NOMO-1 treated with dmso at 0.1 percent for 144 hours (cell line): Measurements from ENCODE around the gene ARHGAP28.
"Not testable (repeated sequence)": the region's sequence is repeated elsewhere in the genome, so short reads cannot be mapped to it uniquely, and the experiment has no call there.

ENCODE experiments used
- DNase-seq: peaks from one replicate; lab custom pipeline; 2025; ENCODE audit not compliant: unreplicated experiment; lab: John Stamatoyannopoulos, UW

The ARHGAP28 gene

DNA sequence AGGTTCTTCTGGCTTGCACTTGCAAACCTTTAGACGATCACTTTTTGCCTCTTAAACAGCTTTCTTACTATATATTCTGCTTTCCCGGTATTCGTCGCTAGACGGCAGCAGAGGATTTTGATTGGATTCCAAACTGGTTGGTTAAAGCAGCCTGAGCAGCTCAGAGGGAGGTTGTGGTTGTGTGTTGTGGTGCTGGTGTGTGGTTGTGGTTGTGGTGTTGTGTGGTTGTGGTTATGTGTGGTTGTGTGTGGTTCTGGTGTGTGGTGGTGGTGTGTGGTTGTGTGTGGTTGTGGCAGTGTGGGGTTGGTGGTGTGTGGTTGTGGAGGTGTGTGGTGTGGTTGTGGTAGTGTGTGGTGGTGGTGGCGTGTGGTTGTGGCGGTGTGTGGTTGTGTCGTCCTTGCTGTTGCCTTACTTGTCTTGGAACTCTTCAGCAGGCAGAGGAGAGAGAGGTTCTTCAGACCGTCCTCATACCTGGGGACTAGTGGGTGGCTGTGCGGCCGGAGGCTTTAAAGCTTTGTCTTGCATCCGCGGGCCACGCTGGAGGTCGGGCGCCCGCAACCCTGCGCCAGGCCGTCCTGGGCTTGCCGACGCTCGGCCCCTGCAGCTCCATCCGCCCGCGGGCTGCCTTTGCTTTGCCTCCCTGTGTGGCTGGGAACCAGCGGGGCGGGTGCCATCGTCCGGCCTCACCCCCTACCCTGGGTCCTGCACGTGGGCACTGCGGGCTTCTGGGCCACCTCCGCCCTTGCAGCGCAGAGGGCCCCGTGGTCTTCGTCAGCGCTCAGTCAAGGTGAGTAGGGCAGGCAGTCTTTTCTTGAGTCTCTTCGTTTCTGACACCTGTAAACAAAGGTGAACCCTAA is 190.8 kb downstream of the ARHGAP28 start:
- peak; percentile 2 for DNase-seq

DNA sequence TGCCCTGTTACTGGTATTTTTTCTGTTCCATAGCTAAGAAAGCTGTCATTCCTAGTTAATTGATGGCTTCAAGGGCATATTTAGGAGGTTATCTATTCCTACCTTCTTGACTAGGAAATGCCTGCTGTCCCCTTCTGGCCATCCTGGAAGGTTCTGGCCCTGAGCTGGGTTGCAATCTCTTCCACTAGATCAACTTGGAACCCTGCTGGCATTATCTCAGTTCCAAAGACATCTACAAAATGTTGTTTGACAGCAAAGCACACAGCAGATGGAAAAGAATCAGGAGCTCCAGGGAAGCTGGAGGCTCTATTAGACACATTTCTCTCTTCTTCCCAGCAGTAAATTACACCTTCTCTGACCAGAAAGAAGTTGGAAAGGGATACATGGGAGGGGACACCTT is 192.1 kb downstream of the ARHGAP28 start:
- DNase-seq, result no peak

DNA sequence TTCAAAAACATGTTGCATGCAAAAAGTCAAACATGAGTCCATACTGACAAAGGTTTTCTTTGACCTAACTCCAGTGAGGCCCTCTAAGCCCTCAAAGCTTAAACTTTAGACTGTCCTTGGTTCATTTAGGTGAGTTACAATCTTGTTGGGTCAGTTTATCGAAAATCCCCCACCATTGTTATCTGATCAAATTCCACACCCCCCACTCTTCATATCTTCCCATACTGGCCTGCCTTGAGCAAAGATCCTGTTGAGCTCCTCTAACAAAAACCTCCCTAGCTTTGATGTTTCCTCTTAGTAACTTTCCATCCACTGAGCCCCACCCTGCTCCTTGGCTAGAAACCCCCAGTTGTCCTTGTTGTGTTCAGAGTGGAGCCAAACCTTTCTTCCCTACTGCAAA is 193.7 kb downstream of the ARHGAP28 start:
- no peak for DNase-seq

DNA sequence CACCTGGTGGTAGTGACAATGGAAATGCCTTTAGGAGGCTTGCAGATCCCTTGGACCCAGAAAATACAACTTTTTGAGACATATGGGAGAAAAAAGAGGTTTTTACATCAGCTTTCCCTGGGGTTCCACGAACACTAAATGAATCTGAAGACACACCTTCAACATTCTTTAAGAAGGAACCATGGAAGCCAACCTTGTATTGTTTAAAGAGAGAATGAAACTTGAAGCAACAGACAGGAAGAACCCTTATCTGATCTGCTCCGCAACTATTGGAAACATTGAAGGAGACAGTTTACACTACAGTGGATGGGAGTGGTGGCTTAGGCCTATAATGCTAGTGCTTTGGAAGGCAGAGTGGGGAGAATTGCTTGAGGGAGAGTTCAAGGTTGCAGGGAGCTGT is 197.6 kb downstream of the ARHGAP28 start:
- no peak for DNase-seq

DNA sequence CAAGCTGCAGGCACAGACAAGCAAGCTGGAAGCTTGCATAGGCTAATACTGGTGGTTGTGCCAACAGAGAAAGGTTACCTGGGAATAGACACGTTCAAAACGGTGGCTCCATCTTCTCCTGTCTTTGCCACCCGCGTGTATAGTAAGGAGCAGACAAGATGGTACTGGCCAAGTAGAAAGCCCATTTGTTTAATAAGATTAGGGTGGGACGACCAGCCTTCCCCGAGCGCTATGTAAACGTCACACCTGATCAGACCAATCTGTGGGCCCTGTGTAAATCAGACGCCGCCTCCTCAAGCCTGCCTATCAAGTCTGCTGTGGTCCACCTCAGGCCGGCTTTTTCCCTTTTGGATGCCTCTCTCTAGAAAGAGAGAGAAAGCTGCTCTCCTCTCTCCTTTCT is 198.8 kb downstream of the ARHGAP28 start:
- DNase-seq, result no peak

DNA sequence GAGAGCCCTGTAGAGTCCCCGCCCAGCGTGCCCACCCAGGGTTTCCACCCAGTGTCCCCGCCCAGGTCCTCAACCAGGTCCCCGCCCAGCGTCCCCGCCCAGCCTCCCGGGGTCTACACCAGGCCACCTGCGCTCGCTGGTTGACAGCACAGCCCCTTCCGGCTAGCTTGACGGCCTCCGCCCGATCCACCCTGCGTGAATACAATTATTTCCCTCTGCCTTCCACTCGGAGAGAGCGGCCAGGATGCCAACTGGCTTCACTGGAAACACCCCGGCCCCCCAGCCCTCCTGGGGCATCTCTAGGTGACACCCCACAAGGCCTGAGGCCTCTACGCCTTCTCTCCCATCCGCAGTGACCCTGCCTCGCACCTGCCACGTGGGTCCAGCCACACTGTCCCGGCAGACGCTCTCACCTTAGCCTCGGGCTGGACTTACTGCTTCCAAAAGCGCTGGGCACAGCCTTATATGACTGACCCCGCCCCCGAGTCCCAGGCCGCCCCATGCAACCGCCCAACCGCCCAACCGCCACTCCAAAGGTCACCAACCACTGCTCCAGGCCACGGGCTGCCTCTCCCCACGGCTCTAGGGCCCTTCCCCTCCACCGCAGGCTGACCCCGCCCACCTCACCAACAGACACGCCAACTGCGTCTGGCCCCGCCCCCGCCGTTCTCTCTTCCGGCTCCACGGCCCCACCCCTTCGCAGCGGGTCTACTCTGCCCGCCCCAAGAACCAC is 200.0 kb downstream of the ARHGAP28 start:
- no peak for DNase-seq

DNA sequence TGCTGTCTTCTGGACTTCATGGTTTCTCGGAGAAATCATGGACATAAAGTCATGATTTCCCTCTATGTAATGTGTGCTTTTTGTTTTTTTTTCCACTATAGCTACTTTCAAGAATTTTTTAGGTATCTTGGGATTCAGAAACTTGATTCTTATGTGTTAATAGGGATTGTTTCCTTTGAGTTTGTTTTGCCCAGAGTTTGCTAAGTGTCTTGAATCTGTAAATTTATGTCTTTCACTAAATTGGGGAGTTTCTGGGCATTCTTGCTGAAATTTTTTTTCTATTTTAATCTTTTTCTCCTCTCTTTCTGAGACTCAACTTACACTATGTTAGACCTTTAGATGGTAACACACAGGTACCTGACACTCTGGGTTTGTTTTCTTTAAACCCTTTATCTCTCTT is 205.3 kb downstream of the ARHGAP28 start:
- DNase-seq, result no peak

DNA sequence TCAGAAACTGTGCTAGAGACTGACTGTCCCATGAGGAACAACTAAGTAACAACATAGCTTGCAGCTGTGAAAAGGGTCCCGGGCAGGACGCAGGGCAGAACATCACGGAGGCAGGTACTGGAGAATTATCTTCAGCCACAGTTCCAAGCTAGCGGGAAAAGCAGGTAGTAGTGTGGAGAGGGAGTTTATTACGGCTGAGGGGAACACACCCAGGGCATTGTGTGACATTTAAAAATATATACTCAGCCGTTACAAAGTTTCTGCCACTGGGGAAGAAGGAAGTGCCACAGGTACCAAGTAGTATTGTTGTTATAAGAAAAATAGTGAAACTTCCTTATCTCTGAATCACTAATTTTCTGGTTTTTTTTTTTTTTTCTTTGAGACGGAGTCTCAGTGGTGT is 208.5 kb downstream of the ARHGAP28 start:
- DNase-seq, result no peak

DNA sequence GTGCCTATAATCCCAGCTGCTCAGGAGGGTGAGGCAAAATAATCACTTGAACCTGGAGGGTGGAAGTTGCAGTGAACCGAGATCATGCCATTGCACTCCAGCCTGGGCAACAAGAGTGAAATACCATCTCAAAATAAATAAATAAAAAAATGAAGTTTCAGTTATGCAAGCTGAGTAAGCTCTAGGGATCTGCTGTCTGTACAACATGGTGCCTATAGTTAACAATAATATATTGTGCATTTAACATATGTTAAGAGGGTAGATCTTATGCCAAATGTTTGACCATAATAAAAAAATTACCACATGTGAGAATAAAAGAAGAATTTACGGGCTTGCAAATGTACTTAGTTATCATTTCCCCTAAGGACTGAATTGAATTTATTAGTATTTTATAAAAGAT is 208.9 kb downstream of the ARHGAP28 start:
- not testable (repeated sequence) for DNase-seq

DNA sequence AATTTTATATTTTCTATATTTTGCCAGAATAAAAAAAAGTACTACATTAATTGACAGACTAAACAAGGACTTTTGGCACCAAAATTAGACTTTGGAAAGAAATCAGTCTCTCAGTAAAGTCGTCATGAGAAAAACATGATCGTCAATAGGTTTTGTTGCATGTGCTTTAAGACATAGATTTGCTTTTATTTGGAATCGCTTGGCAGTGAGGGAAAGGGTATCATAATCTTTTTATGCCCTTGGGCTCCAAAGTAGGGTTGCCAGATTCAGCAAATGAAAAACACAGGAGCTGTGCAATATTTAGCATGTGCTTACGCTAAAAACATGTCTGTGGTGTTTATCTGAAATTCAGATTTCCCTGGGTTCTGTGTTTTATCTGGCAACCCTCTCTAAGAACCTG is 210.5 kb downstream of the ARHGAP28 start:
- DNase-seq, result no peak

DNA sequence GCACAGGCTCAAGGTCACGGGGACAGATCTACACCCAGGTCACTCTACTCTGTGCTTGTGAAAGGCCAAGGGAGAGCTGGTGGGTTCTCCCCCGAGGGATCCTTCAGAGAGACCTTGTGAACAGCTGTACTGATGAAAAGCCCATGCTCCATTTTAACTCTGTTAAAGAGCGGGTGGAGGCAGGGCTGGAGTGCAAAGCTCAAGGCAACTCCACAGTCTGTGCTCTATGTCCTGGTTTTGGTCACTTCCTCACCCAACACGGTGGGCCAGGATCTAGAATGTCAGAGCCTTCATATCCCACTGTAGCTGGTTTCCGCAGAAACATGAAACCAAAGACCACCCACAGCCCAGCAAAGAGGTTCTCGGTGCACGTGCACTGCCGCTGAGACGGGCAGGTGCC is 210.9 kb downstream of the ARHGAP28 start:
- no peak for DNase-seq

DNA sequence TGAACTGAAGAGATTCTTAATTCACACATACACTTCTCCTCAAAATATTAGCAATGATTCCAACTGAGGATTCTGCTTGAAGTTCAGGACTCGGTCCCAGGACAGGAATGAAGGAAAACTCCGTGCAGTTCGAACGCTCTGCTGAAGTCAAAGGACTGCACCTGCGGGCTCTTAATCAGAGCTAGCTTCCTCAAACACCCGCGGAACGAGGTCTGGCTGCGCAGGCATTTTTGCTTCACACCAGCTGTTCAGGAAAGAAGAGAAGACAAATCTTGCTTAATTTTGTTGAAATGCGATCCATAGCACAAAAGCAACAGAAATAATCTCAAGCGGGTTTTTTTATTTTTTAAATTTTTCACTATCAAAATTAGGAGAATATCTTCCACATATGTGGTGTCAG is 212.5 kb downstream of the ARHGAP28 start:
- DNase-seq, result no peak

DNA sequence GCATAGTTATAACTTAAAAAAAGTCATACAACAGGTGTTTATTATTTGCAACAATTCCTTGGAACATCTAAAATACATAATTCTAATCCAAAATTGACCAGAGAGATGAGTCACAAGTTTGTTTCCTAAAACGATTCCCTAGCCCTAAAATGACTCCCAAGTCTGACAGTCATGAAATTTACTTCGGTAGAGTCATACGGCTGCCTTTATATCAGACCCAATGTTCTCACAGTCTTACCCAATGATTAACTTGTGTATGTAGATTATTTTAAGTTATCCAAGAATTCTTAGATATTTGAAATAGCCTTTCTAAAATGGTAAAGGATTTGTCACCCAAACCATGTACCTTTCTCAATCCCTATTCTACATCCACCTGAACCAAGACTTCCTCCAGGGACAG is 213.2 kb downstream of the ARHGAP28 start:
- no peak for DNase-seq

DNA sequence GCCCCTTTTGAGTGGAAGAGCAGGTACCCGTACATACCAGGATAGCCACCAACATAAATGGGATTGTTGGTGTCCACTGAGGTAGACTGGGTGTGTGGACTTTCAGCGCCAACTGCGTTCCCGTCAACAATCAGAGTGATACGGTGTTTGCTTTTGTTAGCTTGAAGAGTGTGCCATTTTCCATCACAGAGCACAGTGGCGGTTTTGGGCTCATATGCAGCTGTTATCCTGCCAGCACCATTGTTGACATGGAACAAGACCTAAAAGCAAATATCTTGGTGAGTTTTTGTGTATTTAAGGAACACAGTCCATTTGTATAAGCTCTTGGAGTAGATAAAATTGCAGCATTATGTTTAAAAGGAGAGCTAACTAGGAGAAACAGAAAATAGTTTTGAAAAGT is 213.6 kb downstream of the ARHGAP28 start:
- DNase-seq, result no peak

DNA sequence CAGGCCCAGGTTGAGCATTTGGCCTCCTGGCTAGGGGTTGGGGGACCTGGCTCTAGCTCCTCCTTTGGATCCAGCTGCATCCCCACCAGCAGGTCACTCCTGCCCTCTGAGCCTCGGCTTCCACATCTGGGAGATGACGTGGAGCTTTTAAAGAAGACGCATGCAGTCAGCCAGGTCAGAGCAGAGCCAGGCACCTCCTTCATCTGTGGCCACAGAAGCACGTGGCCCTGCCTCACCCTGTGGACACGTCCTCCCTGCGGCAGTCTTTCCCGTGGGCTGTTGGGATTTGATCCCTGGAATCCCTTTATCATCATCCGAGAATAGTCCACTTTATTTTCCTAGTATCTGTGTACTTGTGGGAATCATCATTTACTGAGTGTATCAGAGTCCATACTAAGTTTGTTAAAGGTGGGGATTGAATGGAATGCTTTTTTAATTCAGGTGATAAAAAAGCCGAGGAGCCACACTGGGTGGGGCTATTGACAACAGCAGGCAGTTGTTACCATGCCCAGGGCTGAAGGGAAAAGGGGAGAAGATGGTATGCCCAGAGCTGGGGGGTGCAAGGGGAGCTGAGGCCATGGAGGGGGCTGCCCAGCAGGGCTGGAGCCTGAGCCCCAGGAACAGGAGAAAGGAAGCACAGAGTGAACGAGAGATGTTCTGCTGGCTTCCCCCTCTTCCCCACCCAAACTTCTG is 218.0 kb downstream of the ARHGAP28 start:
- no peak for DNase-seq

DNA sequence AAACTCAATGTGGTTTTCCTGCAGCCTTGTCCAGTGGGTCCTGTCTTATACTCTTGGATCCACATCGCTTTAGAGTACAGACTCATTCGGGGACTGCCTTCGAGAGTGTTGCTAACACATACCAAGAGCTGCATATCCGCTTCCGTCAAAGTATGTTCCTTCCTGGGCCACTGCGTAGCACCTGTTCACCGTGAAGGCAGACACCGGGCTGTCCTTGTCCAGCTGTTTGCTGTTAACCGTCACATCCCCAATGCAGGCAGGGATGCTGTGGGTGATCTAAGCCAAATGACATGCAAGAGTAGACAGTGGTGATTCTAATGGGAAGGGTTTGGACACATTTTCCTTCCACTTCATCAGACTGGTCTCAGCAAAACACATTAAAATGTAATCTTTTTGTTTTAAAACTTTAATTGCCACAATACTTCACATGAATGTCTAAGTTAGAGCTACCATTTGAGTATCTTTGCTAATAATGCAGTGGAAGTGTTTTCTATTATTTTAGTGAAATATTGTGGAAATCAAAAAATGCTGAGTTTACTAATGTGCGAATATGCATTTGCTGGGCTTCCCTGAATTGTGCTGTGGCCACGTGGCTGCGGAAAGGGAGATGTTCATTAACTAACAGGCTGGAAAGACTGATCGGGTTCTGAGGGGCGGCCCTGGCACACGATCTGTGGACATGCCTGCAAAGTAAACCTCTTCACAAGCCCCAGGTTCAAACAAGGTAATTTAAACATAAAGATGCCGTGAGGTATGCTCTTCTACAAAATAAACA is 219.0 kb downstream of the ARHGAP28 start:
- DNase-seq, result no peak

DNA sequence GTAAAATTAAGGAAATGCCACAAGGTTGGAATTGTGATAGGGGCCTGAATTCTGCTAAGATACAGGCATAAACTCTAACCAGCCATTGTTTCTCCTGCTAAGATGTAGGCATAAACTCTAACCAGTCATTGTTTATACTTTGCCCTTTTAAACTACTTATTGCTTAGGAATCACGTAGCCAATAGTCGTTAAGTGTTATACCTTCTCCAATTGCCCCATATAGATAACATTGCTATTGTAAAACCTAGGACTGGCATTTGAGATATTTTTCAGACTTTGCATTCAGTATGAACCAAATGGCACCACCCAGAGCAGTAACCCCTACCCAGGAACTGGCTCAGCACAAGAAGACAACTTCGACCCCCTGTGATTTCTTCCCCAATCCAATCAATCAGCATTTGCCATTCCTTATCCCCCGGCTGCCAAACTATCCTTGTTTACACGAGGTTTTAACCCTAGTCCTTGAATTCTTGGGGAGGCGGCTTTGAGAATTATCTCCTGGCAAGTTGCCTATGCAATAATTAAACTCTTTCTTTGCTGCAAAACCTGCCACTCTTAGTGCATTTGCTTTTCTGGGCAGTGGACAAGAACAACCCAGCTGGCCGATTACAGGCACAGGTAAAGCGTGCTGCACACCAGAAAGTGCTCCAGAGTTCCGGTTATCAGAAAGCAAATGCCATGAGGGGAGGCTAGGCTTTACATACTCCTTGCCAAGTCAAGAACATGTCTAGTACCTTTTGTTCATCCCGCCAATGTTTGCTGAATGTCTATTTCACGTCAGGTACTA is 220.5 kb downstream of the ARHGAP28 start:
- no peak for DNase-seq

DNA sequence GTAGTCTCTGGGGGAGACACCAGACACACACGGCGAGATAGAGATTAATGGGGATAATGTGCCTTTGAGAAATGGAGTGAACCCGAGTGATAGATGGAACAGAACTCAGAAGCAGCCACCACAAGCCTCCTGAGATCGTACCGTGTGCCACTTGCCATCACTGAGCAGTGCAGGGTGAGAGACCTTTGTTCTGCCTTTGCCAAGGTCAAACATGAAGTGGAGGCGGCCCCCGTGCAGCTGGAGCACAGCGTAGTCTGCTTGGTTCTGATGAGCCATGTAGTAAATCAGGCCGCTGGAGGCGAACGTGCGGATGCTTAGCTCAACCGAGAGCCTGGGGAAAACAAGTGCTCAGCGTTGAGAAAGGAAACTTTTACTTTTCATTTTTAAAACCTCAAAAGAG is 221.1 kb downstream of the ARHGAP28 start:
- no peak for DNase-seq

DNA sequence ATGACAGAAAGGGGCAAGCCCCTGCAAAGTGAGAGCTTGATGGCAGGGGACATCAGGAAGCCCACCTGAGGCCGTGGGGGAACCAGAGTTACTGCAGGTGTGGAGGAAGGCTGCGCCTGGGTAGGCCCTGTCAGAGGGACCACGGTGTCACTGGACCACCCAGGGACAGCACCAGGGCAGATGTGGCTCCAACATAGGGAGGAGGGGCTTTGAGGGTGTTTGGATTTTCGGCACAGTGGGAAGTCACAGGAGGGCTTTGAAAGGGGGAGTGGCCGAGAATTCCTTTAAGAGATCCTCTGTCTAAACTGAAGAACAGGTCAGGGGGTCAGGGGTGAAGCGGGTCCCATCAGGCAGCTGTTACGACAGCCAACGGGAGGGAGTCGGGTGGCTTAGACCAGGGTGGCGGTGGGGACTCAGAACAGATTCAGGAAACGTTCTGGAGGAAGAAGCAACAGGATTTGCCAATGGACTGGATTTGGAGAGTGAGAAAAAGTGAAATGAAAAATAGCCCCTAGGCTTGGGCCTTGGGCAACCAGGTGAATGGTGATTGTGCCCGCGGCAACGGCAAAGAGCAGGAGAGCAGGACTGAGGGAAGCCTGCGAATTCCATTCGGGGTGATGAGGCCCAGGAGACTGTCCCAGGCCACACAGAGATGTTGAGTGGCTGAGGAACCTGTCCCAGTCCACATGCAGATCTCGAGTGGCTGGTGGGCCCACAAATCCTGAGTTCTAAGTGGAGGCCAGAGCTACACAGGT is 222.0 kb downstream of the ARHGAP28 start:
- no peak for DNase-seq

DNA sequence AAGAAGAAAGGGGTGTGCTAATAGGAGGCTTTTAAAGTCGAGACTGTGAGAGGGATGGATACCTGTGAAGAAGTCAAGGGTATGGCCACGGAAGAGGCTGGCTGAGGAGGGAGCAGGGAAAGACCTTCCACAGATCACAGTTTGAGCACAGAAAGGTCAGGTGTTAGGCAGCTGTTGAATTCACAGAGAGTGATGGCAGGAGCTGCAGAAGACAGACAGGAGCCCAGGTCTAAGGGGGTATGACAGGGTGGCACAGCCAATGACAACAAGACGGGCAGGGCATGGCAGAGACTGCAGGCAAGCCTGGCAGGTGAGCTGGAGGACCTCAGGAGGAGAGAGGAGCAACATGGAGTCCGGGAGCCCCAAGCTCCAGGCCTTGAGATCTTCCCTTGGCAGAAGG is 225.0 kb downstream of the ARHGAP28 start:
- DNase-seq, result no peak
